OCI-LY3 (cell line): Measurements from ENCODE around the gene ZNF263.

Experiments
- CTCF ChIP-seq: fragments of 200-600, 300-600 bp; sonication (generic); IDR thresholded peaks from 2 replicates; pipeline ENCODE4 v1.5.1; 2014; ENCODE audit warnings: antibody characterized with exemption, low read length, low read depth
- EZH2phosphoT487 ChIP-seq: fragments of 200-600 bp; shearing (Covaris generic); IDR thresholded peaks from 2 replicates; pipeline ENCODE4 v1.6.1; 2018; ENCODE audit warnings: antibody characterized with exemption, mixed run types, low read depth

GRCh38 chr16:3281222-3281820 lies 2.0 kb upstream of the ZNF263 start:
- no peak for TF ChIP-seq CTCF
- no peak for TF ChIP-seq EZH2phosphoT487
